GM23338 (cell line): ENCODE measurements around the gene SORL1. TPM values are rescaled to one million over a fixed set of nuclear protein-coding genes. Genes with fewer than 3 reads are reported as not detected.

ENCODE experiments used
- ATAC-seq: fragments of 200-7000 bp; cut with Tn5 transposase; 3 replicates; pipeline ENCODE4 v1.9.1; 2020
- DNase-seq: peaks from one replicate; pipeline ENCODE4 v3.0.0-alpha.2; 2015; ENCODE audit warnings: low spot score
- H2AFZ ChIP-seq: fragments of 200-600 bp; sonication (generic); 2 replicates; pipeline ENCODE4 v1.8.0; 2016; ENCODE audit warnings: antibody characterized with exemption, mild to moderate bottlenecking, moderate library complexity
- H3F3A ChIP-seq: fragments of 200-600 bp; sonication (generic); replicated peaks from 2 replicates; pipeline ENCODE4 v1.8.0; 2017; ENCODE audit warnings: antibody characterized with exemption, mixed run types, low read depth
- H3K27ac ChIP-seq: fragments of 200-600 bp; sonication (generic); 2 replicates; pipeline ENCODE4 v1.6.1; 2016; ENCODE audit warnings: low read depth
- H3K27me3 ChIP-seq: fragments of 200-600 bp; sonication (generic); 2 replicates; pipeline ENCODE4 v1.8.0; 2016; ENCODE audit warnings: mild to moderate bottlenecking, mixed run types, moderate library complexity; ENCODE audit not compliant: insufficient read depth
- H3K36me3 ChIP-seq: fragments of 200-600 bp; sonication (generic); 2 replicates; pipeline ENCODE4 v1.8.0; 2016; ENCODE audit warnings: mild to moderate bottlenecking; ENCODE audit not compliant: insufficient read depth
- H3K4me1 ChIP-seq: fragments of 200-600 bp; sonication (generic); 2 replicates; pipeline ENCODE4 v1.8.0; 2016; ENCODE audit warnings: mild to moderate bottlenecking, moderate library complexity; ENCODE audit not compliant: insufficient read depth
- H3K4me2 ChIP-seq: fragments of 200-600 bp; sonication (generic); 2 replicates; pipeline ENCODE4 v1.7.1; 2017; ENCODE audit warnings: mixed run types
- H3K4me3 ChIP-seq: fragments of 200-600 bp; sonication (generic); 2 replicates; pipeline ENCODE4 v1.6.1; 2016; ENCODE audit warnings: mixed run types
- H3K79me2 ChIP-seq: fragments of 200-600 bp; sonication (generic); replicated peaks from 2 replicates; pipeline ENCODE4 v1.8.0; 2017; ENCODE audit warnings: mild to moderate bottlenecking; ENCODE audit not compliant: insufficient read depth
- H3K9me2 ChIP-seq: fragments of 200-600 bp; sonication (generic); 2 replicates; pipeline ENCODE4 v1.8.0; 2017; ENCODE audit not compliant: insufficient read depth
- H4K20me1 ChIP-seq: fragments of 200-600 bp; sonication (generic); replicated peaks from 2 replicates; pipeline ENCODE4 v1.8.0; 2017; ENCODE audit warnings: mild to moderate bottlenecking; ENCODE audit not compliant: insufficient read depth
- H3K27ac Mint-ChIP-seq: 2 replicates; pipeline ENCODE4 v1.8.0; 2020; ENCODE audit warnings: inconsistent platforms, mild to moderate bottlenecking, moderate library complexity, mixed read lengths
- H3K27me3 Mint-ChIP-seq: 3 replicates; pipeline ENCODE4 v1.8.0; 2022; ENCODE audit warnings: low read depth, mild to moderate bottlenecking, moderate library complexity, mixed read lengths, inconsistent platforms; ENCODE audit not compliant: insufficient read depth, poor library complexity
- H3K36me3 Mint-ChIP-seq: 3 replicates; pipeline ENCODE4 v1.8.0; 2021; ENCODE audit warnings: low read depth, mild to moderate bottlenecking, inconsistent platforms, moderate library complexity, mixed read lengths
- H3K4me1 Mint-ChIP-seq: 3 replicates; pipeline ENCODE4 v1.8.0; 2020; ENCODE audit warnings: mild to moderate bottlenecking, inconsistent platforms, mixed read lengths
- H3K4me3 Mint-ChIP-seq: 3 replicates; pipeline ENCODE4 v1.8.0; 2021; ENCODE audit warnings: moderate library complexity, mild to moderate bottlenecking, inconsistent platforms, mixed read lengths
- H3K9me3 Mint-ChIP-seq: 3 replicates; pipeline ENCODE4 v1.8.0; 2020; ENCODE audit warnings: moderate library complexity, mild to moderate bottlenecking, inconsistent platforms, mixed read lengths
- CREB1 ChIP-seq: fragments of 250-450 bp; sonication (Bioruptor Pico); IDR thresholded peaks from 2 replicates; pipeline ENCODE4 v1.5.0; 2020; ENCODE audit warnings: low read depth, mild to moderate bottlenecking, moderate library complexity
- CTCF ChIP-seq, 2 experiments: fragments of 200-600 bp in 1 of 2; sonication (generic) in 1 of 2; conservative IDR thresholded peaks; 2 replicates each; pipeline versions ENCODE4 v1.5.1 to v1.6.1; 2016 to 2017; ENCODE audit warnings: antibody characterized with exemption in 2 of 2, low read depth in 2 of 2, mild to moderate bottlenecking in 2 of 2, moderate library complexity in 1 of 2
- EZH2 ChIP-seq: fragments of 200-600 bp; sonication (generic); IDR thresholded peaks from one replicate; pipeline ENCODE4 v1.8.0; 2017; ENCODE audit warnings: antibody characterized with exemption, mild to moderate bottlenecking, low read depth; ENCODE audit not compliant: unreplicated experiment
- EZH2phosphoT487 ChIP-seq: fragments of 200-600 bp; sonication (generic); IDR thresholded peaks from one replicate; pipeline ENCODE4 v1.8.1; 2018; ENCODE audit warnings: antibody characterized with exemption; ENCODE audit not compliant: unreplicated experiment
- JUNB ChIP-seq: IDR thresholded peaks from one replicate; pipeline ENCODE4 v1.6.1; 2016; ENCODE audit warnings: antibody characterized with exemption; ENCODE audit not compliant: unreplicated experiment
- NANOG ChIP-seq: IDR thresholded peaks from 2 replicates; pipeline ENCODE4 v1.6.1; 2016; ENCODE audit warnings: antibody characterized with exemption, borderline replicate concordance
- POLR2AphosphoS5 ChIP-seq: IDR thresholded peaks from 2 replicates; pipeline ENCODE4 v1.6.1; 2016; ENCODE audit warnings: antibody characterized with exemption, low read depth
- REST ChIP-seq: IDR thresholded peaks from one replicate; pipeline ENCODE4 v1.6.1; 2018; ENCODE audit warnings: antibody characterized with exemption; ENCODE audit not compliant: unreplicated experiment
- STAT1 ChIP-seq: IDR thresholded peaks from one replicate; pipeline ENCODE4 v1.6.1; 2016; ENCODE audit warnings: antibody characterized with exemption; ENCODE audit not compliant: unreplicated experiment
- ZNF114 ChIP-seq: fragments of 250-450 bp; sonication (Bioruptor Pico); IDR thresholded peaks from 2 replicates; pipeline ENCODE4 v1.5.0; 2020; ENCODE audit warnings: mild to moderate bottlenecking, moderate library complexity
- ZNF331 ChIP-seq: fragments of 250-450 bp; sonication (Bioruptor Pico); IDR thresholded peaks from 2 replicates; pipeline ENCODE4 v1.5.0; 2020; ENCODE audit warnings: low read depth, mild to moderate bottlenecking, moderate library complexity
- ZNF462 ChIP-seq: fragments of 250-450 bp; sonication (Bioruptor Pico); IDR thresholded peaks from 2 replicates; pipeline ENCODE4 v1.5.0; 2020; ENCODE audit warnings: mild to moderate bottlenecking, moderate library complexity
- polyA plus RNA-seq: library from polyadenylated mRNA; unstranded; fragments of >200 nt; fragmentation: Nextera tagmentation; extraction: Ambion mirVana; gene quantifications from 2 replicates; pipeline ENCODE4 v1.2.1, GENCODE V29; 2016
- total RNA-seq: library from RNA; depleted of rRNA; stranded (reverse); fragments of >200 nt; shearing (Covaris generic); gene quantifications from 2 replicates; pipeline ENCODE4 v1.2.3, GENCODE V29; 2014
- TF ChIP-seq, protein P1 (sequence below): IDR thresholded peaks from 2 replicates; pipeline ENCODE4 v1.6.1; 2016; ENCODE audit warnings: antibody characterized with exemption

The SORL1 gene
- total and polyA plus RNA-seq, 2 experiments from 2014 or later = 23.0 to 78.8 TPM

- Histone ChIP-seq H3K36me3 (no peaks in the 10 kb centered on the region), H3K4me2 (peak overlapping the region; percentile 48; the same call in 1 of the 2 replicates), H3K27ac (no peak overlapping the region), H3F3A (0 out of 2 replicates have a peak, but pooled peaks cover 10% of the 10 kb centered on the region), H4K20me1 (no peaks in the 10 kb centered on the region), H3K79me2 (peaks cover 24% of the 10 kb centered on the region), H3K9me2 (no peaks in the 10 kb centered on the region), H3K27me3 (peaks cover 10% of the 10 kb centered on the region; the same call in 1 of the 2 replicates), H3K4me3 (no peak overlapping the region), H2AFZ (no peak overlapping the region), H3K4me1 (peaks cover 58% of the 10 kb centered on the region)
- ATAC-seq (no peak), DNase-seq (no peak)
- H3K9me3 Mint-ChIP-seq = no peaks in the 10 kb centered on the region; the same call in 1 of the 3 replicates
- H3K36me3 Mint-ChIP-seq = peaks cover 3% of the 10 kb centered on the region; the same call in 1 of the 3 replicates
- H3K4me3 Mint-ChIP-seq = no peak overlapping the region
- peaks cover 9% of the 10 kb centered on the region for H3K27me3 Mint-ChIP-seq
- H3K27ac Mint-ChIP-seq = no peak overlapping the region
- H3K4me1 Mint-ChIP-seq = peaks cover 65% of the 10 kb centered on the region
- TF ChIP-seq CREB1 (CRISPR knock-in tag) (no peak), NANOG (no peak), ZNF331 (CRISPR knock-in tag) (no peak), STAT1 (no peak), EZH2 (no peak), JUNB (no peak), POLR2AphosphoS5 (no peak), REST (no peak), ZNF114 (CRISPR knock-in tag) (no peak), ZNF462 (CRISPR knock-in tag) (no peak), EZH2phosphoT487 (no peak), CTCF (conservative IDR thresholded peaks at IDR 0.05; ENCODE audit: low read depth in 2 of 2) (no peak)
- TF ChIP-seq, protein P1, sequence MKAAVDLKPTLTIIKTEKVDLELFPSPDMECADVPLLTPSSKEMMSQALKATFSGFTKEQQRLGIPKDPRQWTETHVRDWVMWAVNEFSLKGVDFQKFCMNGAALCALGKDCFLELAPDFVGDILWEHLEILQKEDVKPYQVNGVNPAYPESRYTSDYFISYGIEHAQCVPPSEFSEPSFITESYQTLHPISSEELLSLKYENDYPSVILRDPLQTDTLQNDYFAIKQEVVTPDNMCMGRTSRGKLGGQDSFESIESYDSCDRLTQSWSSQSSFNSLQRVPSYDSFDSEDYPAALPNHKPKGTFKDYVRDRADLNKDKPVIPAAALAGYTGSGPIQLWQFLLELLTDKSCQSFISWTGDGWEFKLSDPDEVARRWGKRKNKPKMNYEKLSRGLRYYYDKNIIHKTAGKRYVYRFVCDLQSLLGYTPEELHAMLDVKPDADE = no peak
These were observed 2.5 kb upstream of the SORL1 start for GRCh38 chr11:121449626-121450025.
